GM21717 (cell line): ENCODE data around the gene DYTN.

Source experiments
- ATAC-seq: cut with Tn5 transposase; IDR thresholded peaks from one replicate; pipeline ENCODE4 v1.9.1; 2021; ENCODE audit warnings: mild to moderate bottlenecking, moderate library complexity; ENCODE audit not compliant: unreplicated experiment

DYTN gene

DNA sequence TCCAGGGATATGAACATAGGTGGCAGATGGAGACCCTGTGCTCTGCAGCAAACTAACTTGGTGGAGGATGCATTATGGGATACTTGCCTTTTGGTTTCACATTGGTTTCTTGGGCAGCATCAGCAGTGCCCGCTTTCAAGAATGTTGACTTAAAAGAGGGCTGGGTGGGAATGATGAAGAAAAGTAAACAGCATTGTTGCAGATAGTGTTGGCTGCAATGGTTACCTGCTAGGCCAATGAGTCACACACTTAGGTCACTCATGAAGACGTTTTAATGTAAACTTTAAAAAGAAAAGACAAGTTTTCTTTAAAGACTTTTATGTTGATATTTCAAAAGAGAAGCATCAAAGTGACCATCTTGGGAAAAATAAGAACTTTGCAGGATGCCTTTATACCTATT is 102.0 kb downstream of the DYTN start:
- no peak for ATAC-seq

DNA sequence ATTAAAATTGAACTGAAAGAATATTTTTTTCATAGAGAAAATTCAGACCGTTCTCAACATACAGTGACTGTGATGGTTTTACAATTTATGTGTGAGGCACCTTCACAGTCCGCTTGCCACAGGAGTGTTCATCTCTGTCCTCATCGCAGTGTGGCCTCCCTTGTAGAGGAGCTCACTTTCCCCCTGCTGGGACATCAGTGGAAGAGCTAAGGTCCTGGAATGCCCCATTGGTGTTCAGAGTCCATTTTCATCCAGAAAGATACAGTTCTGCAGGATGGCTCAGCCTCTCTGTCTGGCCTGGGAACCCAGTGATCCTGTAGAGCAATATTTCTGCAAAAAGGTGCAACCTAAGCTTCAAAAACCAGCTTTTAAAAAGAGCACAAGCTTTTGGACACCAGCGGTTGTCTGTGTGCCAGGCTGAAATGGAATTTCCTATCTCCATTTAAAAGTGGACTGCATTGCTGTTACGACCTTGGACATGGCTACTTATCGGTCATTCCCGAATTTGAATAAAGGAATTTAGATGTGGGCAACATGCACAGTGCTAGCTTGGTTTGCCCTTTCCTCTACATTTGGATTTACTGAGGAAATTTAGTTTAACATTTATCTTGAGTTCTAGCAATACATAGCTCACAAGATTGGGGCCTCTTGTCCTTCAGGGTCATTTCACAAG is 102.6 kb downstream of the DYTN start:
- ATAC-seq: no peak

DNA sequence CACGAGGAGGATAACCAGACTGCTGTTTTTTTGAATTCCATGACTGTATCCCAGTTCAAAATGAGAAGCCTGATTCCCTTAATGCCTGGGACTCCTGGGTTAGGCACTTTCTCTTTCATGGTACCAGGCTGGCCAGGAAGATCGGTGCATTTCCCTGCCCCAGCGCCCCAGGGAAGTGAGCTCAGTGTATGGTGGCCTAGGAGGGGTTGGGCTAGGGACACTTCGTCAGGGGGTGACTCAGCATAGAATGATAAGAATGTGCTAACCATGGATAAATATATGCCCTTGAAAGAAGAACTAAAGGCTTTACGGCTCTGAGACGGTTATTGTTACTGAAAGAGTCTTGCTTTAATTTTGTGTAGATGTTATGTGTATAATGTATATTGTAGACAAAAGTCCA is 103.4 kb downstream of the DYTN start:
- ATAC-seq: no peak

DNA sequence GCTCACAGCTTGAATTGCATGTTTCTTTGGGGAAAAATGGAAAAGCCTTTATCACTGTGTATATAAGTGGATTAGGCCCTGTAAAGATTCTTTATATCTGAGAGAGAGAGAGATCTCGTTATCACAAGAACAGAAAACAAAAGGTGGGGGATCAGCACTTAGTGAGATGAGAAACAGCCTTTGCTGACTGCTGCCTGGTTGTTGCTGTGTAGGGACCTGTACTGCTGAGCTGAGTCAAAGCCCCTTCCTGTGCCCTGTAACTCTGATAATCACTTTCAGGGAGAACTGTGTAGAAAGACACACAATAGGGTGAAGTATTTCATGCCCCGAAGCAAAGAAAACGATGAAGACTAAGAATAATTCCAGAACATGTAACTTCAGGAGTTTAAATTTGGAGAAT is 106.5 kb downstream of the DYTN start:
- ATAC-seq: no peak

DNA sequence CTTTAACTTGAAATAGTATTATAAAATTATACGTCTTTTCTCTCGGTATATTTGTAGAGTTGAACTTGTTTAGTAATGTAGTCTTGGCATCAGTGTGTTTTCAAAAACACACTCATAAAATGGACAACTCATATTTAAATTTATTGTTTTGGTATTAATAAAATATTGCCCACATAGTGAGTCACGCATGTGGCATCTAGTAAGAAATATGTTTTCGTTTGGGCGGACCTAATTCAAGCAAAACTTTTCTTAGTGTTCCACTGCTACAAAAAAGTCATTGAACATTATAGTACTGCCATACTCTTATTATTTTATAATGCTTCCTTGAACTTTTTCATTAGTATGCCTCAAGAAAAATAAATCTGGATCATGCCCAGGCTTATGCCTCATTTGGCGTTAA is 107.0 kb downstream of the DYTN start:
- ATAC-seq: no peak

DNA sequence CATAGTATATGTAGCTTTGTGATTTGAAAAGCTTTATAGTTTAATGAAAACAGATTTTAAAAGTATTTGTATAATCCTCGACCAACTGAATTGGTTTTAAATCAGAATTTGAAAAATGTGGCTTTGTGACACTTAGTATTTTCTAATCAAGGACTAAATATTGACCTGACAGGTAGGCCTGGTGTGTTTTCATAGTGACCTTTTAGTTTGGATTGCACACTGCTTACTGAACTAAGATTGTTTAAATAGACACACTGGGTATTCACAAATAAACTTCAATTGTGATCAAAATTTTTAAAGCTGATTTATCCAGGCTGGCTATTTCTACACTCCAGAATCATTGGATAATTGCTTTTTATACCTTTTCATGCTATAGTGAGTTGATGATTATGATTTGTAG is 107.7 kb downstream of the DYTN start:
- no peak for ATAC-seq

DNA sequence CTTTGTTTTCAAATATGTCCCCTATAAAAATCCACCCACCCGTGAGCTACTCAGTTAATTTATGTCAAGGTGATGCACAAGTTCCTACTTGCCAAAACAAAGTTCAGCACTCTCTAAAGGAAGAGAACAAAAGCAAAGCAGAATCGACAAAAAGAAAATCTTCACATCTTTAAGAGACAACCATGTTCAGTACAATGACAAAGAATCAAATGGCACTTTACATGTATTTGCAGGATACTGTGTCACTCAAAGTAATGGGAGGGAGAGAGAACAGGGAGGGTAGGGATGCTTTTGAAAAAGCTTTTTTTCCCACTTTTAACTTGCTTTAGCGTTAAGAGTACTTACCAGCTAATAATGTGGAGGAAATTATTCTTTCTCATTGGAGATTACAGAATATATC is 115.0 kb downstream of the DYTN start:
- ATAC-seq: no peak
